SK-N-SH treated with all-trans-retinoic acid at 6 μM for 48 hours (cell line): Measurements from ENCODE around the gene GABARAP.

Experiments used
- ATAC-seq: fragments of 200-7000 bp; cut with Tn5 transposase; 3 replicates; pipeline ENCODE4 v1.9.1; 2020; ENCODE audit warnings: mild to moderate bottlenecking, moderate library complexity
- ARNTL ChIP-seq: fragments of 450-650 bp; formaldehyde crosslinking; IDR thresholded peaks from 2 replicates; pipeline ENCODE4 v1.5.0; 2020; ENCODE audit warnings: low read depth, mild to moderate bottlenecking, moderate library complexity, borderline replicate concordance
- BACH2 ChIP-seq: fragments of 250-450 bp; sonication (Bioruptor Pico); IDR thresholded peaks from 2 replicates; pipeline ENCODE4 v1.9.0; 2021; ENCODE audit warnings: mild to moderate bottlenecking, borderline replicate concordance
- CREB5 ChIP-seq: fragments of 250-450 bp; sonication (Bioruptor Pico); IDR thresholded peaks from 2 replicates; pipeline ENCODE4 v1.5.1; 2020; ENCODE audit warnings: low read depth, mild to moderate bottlenecking, moderate library complexity
- CSDC2 ChIP-seq: fragments of 250-450 bp; sonication (Bioruptor Pico); IDR thresholded peaks from 2 replicates; pipeline ENCODE4 v1.5.0; 2020; ENCODE audit warnings: mild to moderate bottlenecking, moderate library complexity
- CSRNP3 ChIP-seq: fragments of 250-450 bp; sonication (Bioruptor Pico); IDR thresholded peaks from 2 replicates; pipeline ENCODE4 v1.5.1; 2021; ENCODE audit warnings: mild to moderate bottlenecking, moderate library complexity
- ESRRG ChIP-seq: fragments of 250-450 bp; sonication (Bioruptor Pico); IDR thresholded peaks from 2 replicates; pipeline ENCODE4 v1.6.1; 2021; ENCODE audit warnings: mild to moderate bottlenecking
- GLIS3 ChIP-seq: fragments of 250-450 bp; sonication (Bioruptor Pico); IDR thresholded peaks from 2 replicates; pipeline ENCODE4 v1.5.0; 2020; ENCODE audit warnings: mild to moderate bottlenecking, moderate library complexity
- ISL1 ChIP-seq: fragments of 250-450 bp; sonication (Bioruptor Pico); IDR thresholded peaks from 2 replicates; pipeline ENCODE4 v2.1.2; 2022; ENCODE audit warnings: mild to moderate bottlenecking, moderate library complexity
- OSR1 ChIP-seq: fragments of 250-450 bp; sonication (Bioruptor Pico); IDR thresholded peaks from 2 replicates; pipeline ENCODE4 v1.8.0; 2022; ENCODE audit warnings: moderate library complexity, mild to moderate bottlenecking, inconsistent platforms
- PATZ1 ChIP-seq: fragments of 250-450 bp; sonication (Bioruptor Pico); IDR thresholded peaks from 2 replicates; pipeline ENCODE4 v1.8.0; 2020; ENCODE audit warnings: mild to moderate bottlenecking, moderate library complexity, borderline replicate concordance
- POU6F1 ChIP-seq: fragments of 250-450 bp; sonication (Bioruptor Pico); IDR thresholded peaks from 2 replicates; pipeline ENCODE4 v1.8.0; 2021; ENCODE audit warnings: low read depth, mild to moderate bottlenecking, moderate library complexity, borderline replicate concordance
- PPARA ChIP-seq: fragments of 250-450 bp; sonication (Bioruptor Pico); IDR thresholded peaks from 2 replicates; pipeline ENCODE4 v1.5.0; 2020; ENCODE audit warnings: mild to moderate bottlenecking, borderline replicate concordance
- RARB ChIP-seq: fragments of 250-450 bp; sonication (Bioruptor Pico); IDR thresholded peaks from 2 replicates; pipeline ENCODE4 v1.8.0; 2021; ENCODE audit warnings: mild to moderate bottlenecking, moderate library complexity
- SNAI2 ChIP-seq: fragments of 250-450 bp; sonication (Bioruptor Pico); IDR thresholded peaks from 2 replicates; pipeline ENCODE4 v1.5.0; 2020; ENCODE audit warnings: mild to moderate bottlenecking, moderate library complexity
- TCF4 ChIP-seq: fragments of 250-450 bp; sonication (Bioruptor Pico); IDR thresholded peaks from 2 replicates; pipeline ENCODE4 v1.8.0; 2021; ENCODE audit warnings: mild to moderate bottlenecking, moderate library complexity, borderline replicate concordance
- TOX ChIP-seq: fragments of 250-450 bp; sonication (Bioruptor Pico); IDR thresholded peaks from 2 replicates; pipeline ENCODE4 v1.8.0; 2021; ENCODE audit warnings: mild to moderate bottlenecking, moderate library complexity, borderline replicate concordance
- TSHZ2 ChIP-seq: fragments of 250-450 bp; sonication (Bioruptor Pico); IDR thresholded peaks from 2 replicates; pipeline ENCODE4 v1.5.0; 2020; ENCODE audit warnings: mild to moderate bottlenecking, moderate library complexity
- ZFP3 ChIP-seq: fragments of 250-450 bp; sonication (Bioruptor Pico); IDR thresholded peaks from 2 replicates; pipeline ENCODE4 v1.5.0; 2020; ENCODE audit warnings: mild to moderate bottlenecking, moderate library complexity
- ZFP30 ChIP-seq: fragments of 450-650 bp; formaldehyde crosslinking; IDR thresholded peaks from 2 replicates; pipeline ENCODE4 v1.5.0; 2022; ENCODE audit warnings: mild to moderate bottlenecking, moderate library complexity
- ZNF70 ChIP-seq: fragments of 450-650 bp; formaldehyde crosslinking; IDR thresholded peaks from 2 replicates; pipeline ENCODE4 v1.5.0; 2020; ENCODE audit warnings: mild to moderate bottlenecking, moderate library complexity
- ZNF8 ChIP-seq: fragments of 450-650 bp; formaldehyde crosslinking; IDR thresholded peaks from 2 replicates; pipeline ENCODE4 v1.5.0; 2020; ENCODE audit warnings: mild to moderate bottlenecking, moderate library complexity

GABARAP gene

GRCh38 chr17:7289256-7290032 is 47.2 kb upstream of the GABARAP start:
- no peak for TF ChIP-seq ZNF70
- no peak for TF ChIP-seq TCF4 (CRISPR knock-in tag)
- ATAC-seq, result no peak

GRCh38 chr17:7285679-7286078 is 43.4 kb upstream of the GABARAP start:
- no peak for TF ChIP-seq TCF4 (CRISPR knock-in tag)
- TF ChIP-seq PATZ1 (CRISPR knock-in tag), result no peak
- TF ChIP-seq ESRRG (CRISPR knock-in tag), result no peak
- no peak for TF ChIP-seq BACH2
- TF ChIP-seq CSDC2 (CRISPR knock-in tag), result no peak
- no peak for TF ChIP-seq ZNF8 (CRISPR knock-in tag)
- no peak for TF ChIP-seq POU6F1 (CRISPR knock-in tag)
- TF ChIP-seq ISL1 (CRISPR knock-in tag), result no peak
- no peak for TF ChIP-seq CREB5
- no peak for TF ChIP-seq SNAI2 (CRISPR knock-in tag)
- no peak for TF ChIP-seq GLIS3 (CRISPR knock-in tag)
- TF ChIP-seq RARB (CRISPR knock-in tag), result no peak

GRCh38 chr17:7284911-7285310 is 42.7 kb upstream of the GABARAP start:
- no peak for ATAC-seq
- TF ChIP-seq CREB5 (no peak), BACH2 (no peak), ZNF70 (no peak), TOX (CRISPR knock-in tag) (no peak), TSHZ2 (CRISPR knock-in tag) (no peak), OSR1 (CRISPR knock-in tag) (no peak), ZFP30 (no peak), ARNTL (CRISPR knock-in tag) (no peak), PATZ1 (CRISPR knock-in tag) (no peak), ZFP3 (CRISPR knock-in tag) (no peak), SNAI2 (CRISPR knock-in tag) (no peak), GLIS3 (CRISPR knock-in tag) (no peak), ZNF8 (CRISPR knock-in tag) (no peak), TCF4 (CRISPR knock-in tag) (no peak), PPARA (no peak), POU6F1 (CRISPR knock-in tag) (no peak), RARB (CRISPR knock-in tag) (no peak), CSRNP3 (CRISPR knock-in tag) (no peak), ISL1 (CRISPR knock-in tag) (no peak)

More at GRCh38 chr17:7285679-7286078, 43.4 kb upstream of the GABARAP start:
- ATAC-seq, result no peak
